ENCODE data around the gene MTA2. TPM values are rescaled to one million over a fixed set of nuclear protein-coding genes. Genes with fewer than 3 reads are reported as not detected.
A peak's percentile ranks its signal among the peaks of the same experiment; 100 is the strongest.

The MTA2 gene
- total RNA-seq, 1 donor from 2014 or later: 91.6 TPM

DNA sequence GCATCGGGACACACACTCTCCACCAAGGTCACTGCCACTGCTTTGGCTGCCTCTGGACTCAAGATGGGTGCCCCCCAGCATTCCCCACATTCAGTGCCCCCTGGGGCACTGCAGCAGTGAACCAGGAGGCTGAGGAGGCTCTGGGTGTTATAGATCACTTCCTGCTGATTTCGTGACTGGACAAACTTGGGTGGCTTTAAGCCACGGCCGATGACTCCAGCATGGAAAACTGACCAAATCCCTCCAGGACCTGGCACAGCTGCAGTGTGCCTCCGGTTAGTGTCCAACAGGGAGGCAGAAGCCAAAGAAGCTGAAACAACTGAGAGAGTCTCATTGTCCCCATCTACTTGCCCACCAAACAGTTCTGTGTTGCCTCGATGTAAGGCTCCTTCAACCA lies 45.9 kb upstream of the MTA2 start:
- DNase-seq (ENCODE audit: extremely low spot score, unreplicated experiment): no peak
- TF ChIP-seq, protein P1, sequence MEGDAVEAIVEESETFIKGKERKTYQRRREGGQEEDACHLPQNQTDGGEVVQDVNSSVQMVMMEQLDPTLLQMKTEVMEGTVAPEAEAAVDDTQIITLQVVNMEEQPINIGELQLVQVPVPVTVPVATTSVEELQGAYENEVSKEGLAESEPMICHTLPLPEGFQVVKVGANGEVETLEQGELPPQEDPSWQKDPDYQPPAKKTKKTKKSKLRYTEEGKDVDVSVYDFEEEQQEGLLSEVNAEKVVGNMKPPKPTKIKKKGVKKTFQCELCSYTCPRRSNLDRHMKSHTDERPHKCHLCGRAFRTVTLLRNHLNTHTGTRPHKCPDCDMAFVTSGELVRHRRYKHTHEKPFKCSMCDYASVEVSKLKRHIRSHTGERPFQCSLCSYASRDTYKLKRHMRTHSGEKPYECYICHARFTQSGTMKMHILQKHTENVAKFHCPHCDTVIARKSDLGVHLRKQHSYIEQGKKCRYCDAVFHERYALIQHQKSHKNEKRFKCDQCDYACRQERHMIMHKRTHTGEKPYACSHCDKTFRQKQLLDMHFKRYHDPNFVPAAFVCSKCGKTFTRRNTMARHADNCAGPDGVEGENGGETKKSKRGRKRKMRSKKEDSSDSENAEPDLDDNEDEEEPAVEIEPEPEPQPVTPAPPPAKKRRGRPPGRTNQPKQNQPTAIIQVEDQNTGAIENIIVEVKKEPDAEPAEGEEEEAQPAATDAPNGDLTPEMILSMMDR (IDR thresholded peaks at IDR 0.05): no peak
- H3K4me1 Mint-ChIP-seq (ENCODE audit: unreplicated experiment): peaks cover 25% of the 10 kb centered on the region
- no peaks in the 10 kb centered on the region for H3K27me3 Mint-ChIP-seq (ENCODE audit: unreplicated experiment)
- peak overlapping the region; percentile 57 for H3K27ac Mint-ChIP-seq (ENCODE audit: unreplicated experiment)
- H3K4me3 Mint-ChIP-seq (ENCODE audit: unreplicated experiment): no peak overlapping the region
- H3K36me3 Mint-ChIP-seq (ENCODE audit: unreplicated experiment): peaks cover 7% of the 10 kb centered on the region
- no peaks in the 10 kb centered on the region for H3K9me3 Mint-ChIP-seq (ENCODE audit: unreplicated experiment)

DNA sequence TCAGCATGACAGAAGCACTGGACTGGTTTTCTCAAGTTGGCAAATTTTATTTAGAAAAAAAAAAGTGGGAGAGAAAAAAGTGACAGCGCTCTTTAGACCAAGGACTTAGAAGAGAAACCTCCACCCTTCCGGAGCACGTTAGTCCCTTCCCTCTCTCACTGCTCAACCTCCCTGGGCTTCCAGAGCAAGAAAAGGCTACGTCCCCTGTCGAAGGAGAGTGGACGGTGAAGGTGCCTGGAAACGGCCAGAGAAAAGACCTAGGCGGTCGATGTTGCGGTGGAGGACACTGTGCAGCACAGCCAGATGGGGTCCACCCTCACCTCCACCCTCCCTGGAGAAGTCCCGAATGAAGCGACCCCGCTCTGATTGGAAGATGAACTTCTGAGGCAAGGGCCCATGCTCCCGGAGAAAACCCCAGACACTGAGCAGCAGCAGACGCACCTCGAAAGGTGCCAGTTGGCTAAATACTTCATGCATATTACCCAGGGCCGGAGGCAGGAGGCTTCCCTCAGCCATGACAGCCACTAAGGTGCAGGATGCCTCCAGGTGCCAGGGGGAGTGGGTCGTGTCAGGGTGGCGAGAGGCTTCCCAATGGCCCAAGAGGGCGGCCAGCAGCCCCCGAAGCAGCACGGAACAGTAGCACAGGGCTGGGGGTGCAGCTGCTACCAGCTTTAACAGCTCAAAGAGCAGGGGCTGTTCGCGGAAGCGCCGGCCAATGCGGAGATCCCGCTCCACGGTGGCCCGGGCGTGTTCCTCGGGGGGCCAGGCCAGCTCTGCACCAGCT lies 45.4 kb upstream of the MTA2 start:
- Mint-ChIP-seq H3K27me3 (ENCODE audit: unreplicated experiment) (no peaks in the 10 kb centered on the region), H3K9me3 (ENCODE audit: unreplicated experiment) (no peaks in the 10 kb centered on the region), H3K4me3 (ENCODE audit: unreplicated experiment) (peak overlapping the region; percentile 97), H3K36me3 (ENCODE audit: unreplicated experiment) (peaks cover 7% of the 10 kb centered on the region), H3K27ac (ENCODE audit: unreplicated experiment) (peak overlapping the region; percentile 93), H3K4me1 (ENCODE audit: unreplicated experiment) (peaks cover 20% of the 10 kb centered on the region)
- no peak for DNase-seq (ENCODE audit: extremely low spot score, unreplicated experiment)
- TF ChIP-seq, protein P1 (IDR thresholded peaks at IDR 0.05): no peak

DNA sequence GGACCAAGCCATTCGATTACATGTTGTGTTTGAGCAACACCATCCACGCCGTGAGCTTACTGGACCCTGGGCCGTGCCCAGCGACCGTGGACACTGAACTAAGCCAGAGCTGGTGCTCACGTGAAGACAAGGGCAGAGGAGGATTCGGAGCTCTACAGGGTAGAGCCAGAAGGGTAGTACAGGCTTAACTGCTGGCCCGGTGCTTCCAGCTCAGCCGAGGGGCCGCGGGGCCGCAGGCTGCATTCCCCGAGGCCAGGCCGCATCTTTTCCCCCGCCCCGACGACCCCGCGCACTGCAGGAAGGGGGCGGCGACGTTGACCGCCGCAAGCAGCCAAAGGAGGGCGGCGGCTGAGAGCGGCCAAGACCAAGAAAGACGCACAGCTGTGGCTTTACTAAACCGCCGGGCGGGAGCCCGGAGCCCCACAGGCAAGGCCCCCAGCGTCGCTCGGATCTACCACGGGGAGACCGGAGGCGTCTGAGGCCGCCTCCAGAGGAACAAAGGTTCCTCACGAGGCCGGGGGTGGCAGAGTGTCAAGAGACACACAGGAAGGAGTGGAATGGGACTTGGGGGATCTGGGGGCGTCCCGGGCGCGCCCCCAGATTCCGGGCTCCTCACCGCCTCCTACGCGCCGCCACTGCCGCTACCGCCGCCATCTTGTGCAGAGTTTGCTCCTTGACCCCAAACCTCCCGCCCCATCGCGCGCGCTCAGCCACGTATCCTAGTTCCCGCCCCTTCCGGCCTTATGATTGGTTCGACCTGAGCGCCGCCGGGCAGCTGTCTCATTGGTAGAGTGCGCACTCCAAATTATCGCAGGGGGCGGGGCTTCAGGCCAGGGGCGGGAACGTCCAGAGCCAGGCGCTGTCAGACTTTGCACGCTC lies 44.5 kb upstream of the MTA2 start, which contains the start of gene GANAB:
Gene GANAB, minus strand, starts transcription at position 668 of the 879 bp plus-strand sequence. Its CDS starts 14 bp downstream, at position 654.
- H3K9me3 Mint-ChIP-seq (ENCODE audit: unreplicated experiment): no peaks in the 10 kb centered on the region
- H3K36me3 Mint-ChIP-seq (ENCODE audit: unreplicated experiment): peaks cover 7% of the 10 kb centered on the region
- peak within 1 kb of the TSS; percentile 93 for H3K27ac Mint-ChIP-seq (ENCODE audit: unreplicated experiment)
- peaks cover 20% of the 10 kb centered on the region for H3K4me1 Mint-ChIP-seq (ENCODE audit: unreplicated experiment)
- peak within 1 kb of the TSS; percentile 97 for H3K4me3 Mint-ChIP-seq (ENCODE audit: unreplicated experiment)
- TF ChIP-seq, protein P1 (IDR thresholded peaks at IDR 0.05): no peak
- no peaks in the 10 kb centered on the region for H3K27me3 Mint-ChIP-seq (ENCODE audit: unreplicated experiment)
- DNase-seq (ENCODE audit: extremely low spot score, unreplicated experiment): peak; percentile 99

DNA sequence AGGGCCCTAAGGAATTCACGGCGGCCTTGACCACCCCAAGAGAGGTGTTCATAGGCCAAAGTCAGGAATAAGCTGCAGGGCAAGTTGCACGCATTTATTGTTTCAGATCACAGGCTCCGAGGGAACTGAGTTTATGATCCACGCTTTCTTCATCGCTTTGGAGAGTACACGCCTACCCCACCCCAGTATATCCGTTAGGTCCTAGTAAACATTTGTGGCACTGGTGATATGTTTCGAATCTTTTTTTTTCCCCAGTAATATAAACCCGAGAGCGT lies 43.9 kb upstream of the MTA2 start:
- Mint-ChIP-seq H3K27me3 (ENCODE audit: unreplicated experiment) (no peaks in the 10 kb centered on the region), H3K9me3 (ENCODE audit: unreplicated experiment) (no peaks in the 10 kb centered on the region), H3K4me3 (ENCODE audit: unreplicated experiment) (peak overlapping the region; percentile 97), H3K36me3 (ENCODE audit: unreplicated experiment) (peaks cover 7% of the 10 kb centered on the region), H3K27ac (ENCODE audit: unreplicated experiment) (peak overlapping the region; percentile 93), H3K4me1 (ENCODE audit: unreplicated experiment) (peaks cover 20% of the 10 kb centered on the region)
- no peak for DNase-seq (ENCODE audit: extremely low spot score, unreplicated experiment)
- TF ChIP-seq, protein P1 (IDR thresholded peaks at IDR 0.05): no peak

DNA sequence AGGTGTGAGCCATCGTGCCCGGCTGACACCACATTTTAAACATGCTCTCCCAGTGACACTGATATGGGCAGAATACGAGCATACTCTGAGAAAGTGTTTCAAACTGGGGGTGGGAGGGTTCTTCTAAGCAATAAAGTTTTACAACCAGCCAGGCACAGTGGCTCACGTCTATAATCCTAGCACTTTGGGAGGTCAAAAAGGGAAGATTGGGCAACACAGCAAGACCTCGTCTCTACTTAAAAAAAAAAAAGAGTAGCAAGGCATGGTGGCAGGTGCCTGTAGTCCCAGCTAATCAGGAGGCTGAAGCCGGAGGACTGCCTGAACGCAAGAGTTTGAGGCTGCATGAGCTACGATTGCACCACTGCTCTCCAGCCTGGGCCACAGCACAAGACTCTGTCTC lies 42.6 kb upstream of the MTA2 start:
- TF ChIP-seq, protein P1 (IDR thresholded peaks at IDR 0.05): no peak
- no peak for DNase-seq (ENCODE audit: extremely low spot score, unreplicated experiment)
- Mint-ChIP-seq H3K4me1 (ENCODE audit: unreplicated experiment) (peaks cover 20% of the 10 kb centered on the region), H3K4me3 (ENCODE audit: unreplicated experiment) (peak overlapping the region; percentile 26), H3K36me3 (ENCODE audit: unreplicated experiment) (peaks cover 9% of the 10 kb centered on the region), H3K9me3 (ENCODE audit: unreplicated experiment) (no peaks in the 10 kb centered on the region), H3K27me3 (ENCODE audit: unreplicated experiment) (no peaks in the 10 kb centered on the region), H3K27ac (ENCODE audit: unreplicated experiment) (no peak overlapping the region)

Data from osteocyte (in vitro differentiated cells).